Measurements from ENCODE around the gene SLC16A1.

DNA sequence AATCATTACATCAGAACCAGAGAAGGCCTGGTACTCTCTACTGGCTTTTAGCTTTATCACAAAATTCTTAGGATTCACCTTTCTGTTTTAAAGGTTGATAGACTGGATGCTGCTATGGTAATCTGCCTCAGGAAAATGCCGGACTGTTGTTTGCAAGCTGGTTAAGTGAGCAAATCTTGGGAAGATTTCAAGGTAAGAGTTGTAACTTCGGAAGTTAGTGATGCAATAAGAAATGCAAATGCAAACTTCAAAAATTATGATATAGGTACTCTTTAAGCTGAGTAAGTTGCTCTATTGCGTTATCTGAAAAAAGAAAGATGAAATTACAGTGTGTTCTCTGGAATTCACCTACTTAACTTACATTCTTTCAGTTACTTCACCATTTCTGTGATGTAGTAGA is 4.4 kb upstream of the SLC16A1 start:
- TF ChIP-seq POLR2AphosphoS5 (IDR thresholded peaks at IDR 0.05; ENCODE audit: low read depth, low read length) = no peak
- TF ChIP-seq, protein P1, sequence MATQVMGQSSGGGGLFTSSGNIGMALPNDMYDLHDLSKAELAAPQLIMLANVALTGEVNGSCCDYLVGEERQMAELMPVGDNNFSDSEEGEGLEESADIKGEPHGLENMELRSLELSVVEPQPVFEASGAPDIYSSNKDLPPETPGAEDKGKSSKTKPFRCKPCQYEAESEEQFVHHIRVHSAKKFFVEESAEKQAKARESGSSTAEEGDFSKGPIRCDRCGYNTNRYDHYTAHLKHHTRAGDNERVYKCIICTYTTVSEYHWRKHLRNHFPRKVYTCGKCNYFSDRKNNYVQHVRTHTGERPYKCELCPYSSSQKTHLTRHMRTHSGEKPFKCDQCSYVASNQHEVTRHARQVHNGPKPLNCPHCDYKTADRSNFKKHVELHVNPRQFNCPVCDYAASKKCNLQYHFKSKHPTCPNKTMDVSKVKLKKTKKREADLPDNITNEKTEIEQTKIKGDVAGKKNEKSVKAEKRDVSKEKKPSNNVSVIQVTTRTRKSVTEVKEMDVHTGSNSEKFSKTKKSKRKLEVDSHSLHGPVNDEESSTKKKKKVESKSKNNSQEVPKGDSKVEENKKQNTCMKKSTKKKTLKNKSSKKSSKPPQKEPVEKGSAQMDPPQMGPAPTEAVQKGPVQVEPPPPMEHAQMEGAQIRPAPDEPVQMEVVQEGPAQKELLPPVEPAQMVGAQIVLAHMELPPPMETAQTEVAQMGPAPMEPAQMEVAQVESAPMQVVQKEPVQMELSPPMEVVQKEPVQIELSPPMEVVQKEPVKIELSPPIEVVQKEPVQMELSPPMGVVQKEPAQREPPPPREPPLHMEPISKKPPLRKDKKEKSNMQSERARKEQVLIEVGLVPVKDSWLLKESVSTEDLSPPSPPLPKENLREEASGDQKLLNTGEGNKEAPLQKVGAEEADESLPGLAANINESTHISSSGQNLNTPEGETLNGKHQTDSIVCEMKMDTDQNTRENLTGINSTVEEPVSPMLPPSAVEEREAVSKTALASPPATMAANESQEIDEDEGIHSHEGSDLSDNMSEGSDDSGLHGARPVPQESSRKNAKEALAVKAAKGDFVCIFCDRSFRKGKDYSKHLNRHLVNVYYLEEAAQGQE (IDR thresholded peaks at IDR 0.05; ENCODE audit: insufficient read depth in 1 of 2, low read depth in 2 of 2, low read length in 2 of 2) = no peak

Data from PFSK-1 (cell line).